HG02870 (cell line): ENCODE data around the gene SDC4.

Experiments
- ATAC-seq: cut with Tn5 transposase; IDR thresholded peaks from one replicate; pipeline ENCODE4 v1.9.1; 2021; ENCODE audit warnings: mild to moderate bottlenecking, moderate library complexity; ENCODE audit not compliant: unreplicated experiment

Gene SDC4

DNA sequence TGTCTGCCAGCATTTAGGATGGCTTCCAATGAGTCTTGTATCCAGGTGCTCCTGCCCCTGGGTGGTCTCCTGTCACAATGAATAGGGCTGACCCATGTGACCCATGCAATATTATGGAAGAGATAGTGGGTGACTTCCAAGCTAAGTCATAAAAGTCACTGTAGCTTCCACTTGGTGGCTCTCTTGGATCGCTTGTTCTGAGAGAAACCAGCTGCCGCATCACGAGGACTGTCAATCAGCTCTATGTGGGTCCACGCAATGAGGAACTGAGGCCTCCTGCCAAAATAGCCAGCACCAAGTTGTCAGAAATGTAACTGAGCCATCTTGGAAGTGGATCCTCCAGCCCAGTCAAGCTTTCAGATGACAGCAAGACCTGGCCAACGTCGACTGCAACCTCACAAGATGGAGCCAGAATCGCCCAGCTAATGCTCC lies 25.3 kb downstream of the SDC4 start:
- no peak for ATAC-seq

- ATAC-seq: no peak
Observed at GRCh38 chr20:45320948-45321595, 27.2 kb downstream of the SDC4 start.

- ATAC-seq: no peak
Observed at GRCh38 chr20:45318948-45319347, 29.3 kb downstream of the SDC4 start.

DNA sequence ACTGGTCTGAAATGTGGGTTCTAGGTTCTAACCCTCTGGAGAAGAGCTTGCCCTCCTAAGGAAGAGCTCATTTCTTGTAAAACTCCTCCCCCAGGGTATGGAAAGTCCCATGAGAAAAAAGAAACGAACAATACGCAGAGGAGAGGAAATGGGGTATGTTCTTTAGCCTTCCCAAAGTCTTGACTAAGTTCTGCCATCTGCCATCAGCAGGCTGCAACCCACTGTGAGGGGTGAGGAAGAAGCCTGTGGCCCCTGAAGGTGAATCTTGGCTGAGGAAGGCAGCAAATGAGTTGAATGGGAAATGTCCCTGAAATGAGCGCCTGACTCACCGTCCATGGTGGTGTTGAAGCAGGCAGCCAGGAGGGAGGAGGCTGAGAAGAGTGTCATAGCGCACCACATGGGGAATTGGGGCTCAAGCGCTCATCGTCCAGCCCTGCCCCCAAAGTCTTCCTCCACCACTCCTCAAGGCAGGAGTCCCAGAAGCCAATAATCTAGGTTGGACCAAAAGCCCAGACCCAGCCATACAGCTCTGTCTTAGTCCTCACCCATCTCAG lies 29.8 kb downstream of the SDC4 start:
- ATAC-seq: no peak

GRCh38 chr20:45317826-45318225 lies 30.4 kb downstream of the SDC4 start:
- no peak for ATAC-seq

GRCh38 chr20:45316150-45317080 lies 31.8 kb downstream of the SDC4 start:
- no peak for ATAC-seq

DNA sequence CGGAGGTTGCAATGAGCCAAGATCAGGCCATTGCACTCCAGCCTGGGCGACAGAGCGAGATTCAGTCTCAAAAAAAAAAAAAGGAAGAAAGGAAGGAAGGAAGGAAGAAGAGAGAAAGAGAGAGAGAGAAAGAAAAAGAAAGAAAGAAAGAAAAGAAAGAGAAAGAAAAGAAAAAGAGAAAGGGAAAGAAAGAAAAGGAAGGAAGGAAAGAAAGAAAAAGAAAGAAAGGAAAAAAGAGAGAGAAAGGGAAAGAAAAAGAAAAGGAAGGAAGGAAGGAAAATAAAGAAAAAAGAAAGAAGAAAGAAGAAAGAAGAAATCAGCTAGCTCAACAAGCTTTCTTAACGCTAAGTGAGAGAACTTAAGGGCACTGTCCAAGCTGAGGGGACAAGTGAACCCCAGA lies 32.6 kb downstream of the SDC4 start:
- ATAC-seq: no peak

DNA sequence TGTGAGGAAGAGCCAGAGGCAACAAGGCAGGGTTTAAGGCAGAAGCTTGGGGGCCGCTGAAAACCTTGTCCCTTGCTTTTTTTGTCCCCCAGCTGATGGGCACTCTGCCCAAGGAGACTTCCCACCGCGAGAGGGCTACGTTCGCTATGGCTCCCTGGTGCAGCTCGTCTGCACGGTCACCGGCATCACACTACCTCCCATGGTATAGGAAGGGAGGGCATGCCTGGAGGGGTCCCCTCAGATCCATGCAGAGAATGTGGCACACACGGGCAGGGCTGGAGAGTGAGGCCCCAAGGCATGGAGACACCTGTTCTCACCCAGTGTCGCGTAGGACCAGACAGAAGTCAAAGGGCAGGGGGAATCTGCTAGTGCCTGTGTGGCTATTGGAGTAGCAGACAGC lies 34.3 kb downstream of the SDC4 start:
- no peak for ATAC-seq

GRCh38 chr20:45313065-45313695 lies 35.0 kb downstream of the SDC4 start:
- no peak for ATAC-seq

DNA sequence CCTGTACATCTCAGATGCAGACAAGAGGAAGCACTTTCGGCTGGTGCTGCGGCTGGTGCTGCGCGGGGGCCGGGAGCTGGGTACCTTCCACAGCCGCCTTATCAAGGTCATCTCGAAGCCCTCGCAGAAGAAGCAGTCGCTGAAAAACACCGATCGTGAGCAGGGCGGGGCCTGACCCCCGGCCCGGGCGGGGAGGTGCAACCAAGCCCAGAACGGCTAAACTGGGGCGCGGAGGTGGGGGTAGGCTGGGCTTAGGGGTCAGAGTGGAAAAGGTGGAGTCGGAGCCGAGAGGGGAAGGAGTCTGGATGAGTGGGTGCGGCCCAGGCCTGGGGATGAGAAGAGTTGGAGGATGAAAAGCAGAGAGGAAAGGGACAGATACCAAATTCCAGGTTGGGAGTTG lies 36.0 kb downstream of the SDC4 start:
- ATAC-seq: no peak

- no peak for ATAC-seq
Observed at GRCh38 chr20:45311589-45312211, 36.5 kb downstream of the SDC4 start.

DNA sequence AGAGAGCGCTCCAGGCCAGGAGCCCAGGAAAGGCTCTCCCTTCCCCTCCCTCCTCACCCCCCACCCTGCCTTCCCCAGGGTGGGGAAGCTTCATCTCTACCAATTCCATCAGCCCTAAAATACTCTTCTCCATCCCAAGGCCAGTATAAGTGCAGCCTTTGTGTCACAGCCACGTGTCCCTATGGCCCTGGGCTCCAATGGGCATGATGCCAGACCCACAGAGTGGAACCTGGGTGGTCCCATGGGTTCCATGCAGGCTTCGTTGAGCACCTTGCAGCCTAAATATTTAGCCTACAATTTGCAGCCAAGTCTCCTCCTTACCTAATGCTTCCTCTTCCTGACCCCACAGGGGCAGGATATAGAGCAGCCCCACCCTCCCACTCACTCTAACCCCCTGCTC lies 39.1 kb downstream of the SDC4 start:
- ATAC-seq: no peak

DNA sequence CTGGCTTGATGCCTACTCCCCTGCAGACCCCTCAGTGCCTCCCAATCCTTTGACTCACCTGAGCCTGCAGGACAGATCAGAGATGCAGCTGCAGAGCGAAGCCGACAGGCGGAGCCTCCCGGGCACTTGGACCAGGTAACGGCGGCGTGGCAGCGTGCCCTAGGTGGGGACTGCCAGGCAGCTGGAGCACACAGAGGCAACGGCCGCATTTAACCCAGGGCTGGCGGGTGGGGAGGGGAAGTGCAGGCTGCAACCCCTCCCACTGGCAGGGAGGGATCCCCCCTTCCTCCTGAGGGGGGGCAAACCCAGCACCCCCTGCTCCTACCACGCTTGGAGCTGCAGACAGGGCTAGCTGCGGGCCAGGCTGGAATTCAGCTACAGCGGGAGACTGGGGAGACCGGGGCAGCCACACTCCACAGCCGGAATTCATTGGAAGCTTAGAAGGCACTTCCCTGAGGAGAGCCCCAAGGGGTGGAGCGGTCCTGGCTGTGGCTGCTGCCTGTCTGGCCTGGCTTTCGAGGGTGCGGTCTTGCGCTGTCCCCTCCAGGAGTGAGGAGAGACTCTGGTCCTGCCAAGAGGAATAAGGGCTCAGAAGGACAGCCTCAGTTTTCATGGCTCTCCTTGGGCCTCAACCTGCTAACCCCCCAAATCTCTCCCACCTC lies 40.0 kb downstream of the SDC4 start, which contains the start of gene MATN4:
Gene MATN4 (minus strand): TSS at position 183 of the 662 bp plus-strand sequence. CDS start 2,717 bp downstream, outside the sequence.
- ATAC-seq: no peak

GRCh38 chr20:45307076-45307640 lies 41.1 kb downstream of the SDC4 start:
- ATAC-seq: no peak

GRCh38 chr20:45306431-45306982 lies 41.7 kb downstream of the SDC4 start, which contains the start of gene RBPJL:
TSS of gene RBPJL (plus strand) at chr20:45306840. CDS start at chr20:45306923, 83 bp downstream.
- ATAC-seq: no peak

DNA sequence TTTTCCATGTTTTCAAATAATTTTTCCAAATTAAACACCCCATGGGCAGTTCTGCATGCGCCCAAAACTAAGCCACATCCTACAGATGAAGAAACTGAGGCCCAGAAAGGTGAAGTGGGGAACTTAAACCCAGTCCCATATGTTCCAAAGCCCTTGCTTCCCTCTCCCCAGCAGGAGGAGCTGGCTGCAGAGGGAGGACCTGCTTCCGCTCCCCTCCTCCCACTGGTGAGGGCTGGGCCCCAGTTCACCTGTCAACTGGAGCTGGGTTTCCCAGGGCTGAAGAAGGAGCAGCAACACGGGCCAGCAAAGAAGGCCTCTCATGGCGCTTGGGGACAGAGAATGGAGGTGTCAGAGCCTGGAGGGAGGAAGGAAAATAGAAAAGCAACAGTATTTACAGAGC lies 43.0 kb downstream of the SDC4 start:
- no peak for ATAC-seq

- ATAC-seq: no peak
Observed at GRCh38 chr20:45304464-45304999, 43.7 kb downstream of the SDC4 start.

- no peak for ATAC-seq
Observed at GRCh38 chr20:45303586-45304463, 44.4 kb downstream of the SDC4 start.
